NCI-H69 (cell line): ENCODE results near the gene ZSCAN26.

Source experiments
- DNase-seq: peaks from one replicate; lab custom pipeline; 2025; lab: John Stamatoyannopoulos, UW

Gene ZSCAN26

DNA sequence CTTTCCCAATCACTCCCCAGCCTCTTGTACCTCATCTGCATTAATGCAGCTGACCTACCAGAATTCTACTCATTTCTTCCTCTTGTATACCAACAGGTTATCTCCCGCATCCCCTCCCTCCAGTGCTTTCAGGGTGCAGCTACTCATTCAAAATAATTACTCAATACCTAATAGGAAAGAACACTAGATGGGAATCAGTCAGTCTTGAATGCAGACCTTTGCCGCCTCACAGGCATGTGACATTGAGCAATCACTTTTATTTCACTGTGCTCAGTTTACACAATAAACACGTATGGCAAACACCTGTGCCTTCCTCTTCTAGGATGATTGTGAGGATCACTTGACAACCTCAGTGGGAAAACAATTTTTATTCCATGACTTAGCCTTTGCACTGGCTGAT lies 55.7 kb downstream of the ZSCAN26 start:
- no peak for DNase-seq

DNA sequence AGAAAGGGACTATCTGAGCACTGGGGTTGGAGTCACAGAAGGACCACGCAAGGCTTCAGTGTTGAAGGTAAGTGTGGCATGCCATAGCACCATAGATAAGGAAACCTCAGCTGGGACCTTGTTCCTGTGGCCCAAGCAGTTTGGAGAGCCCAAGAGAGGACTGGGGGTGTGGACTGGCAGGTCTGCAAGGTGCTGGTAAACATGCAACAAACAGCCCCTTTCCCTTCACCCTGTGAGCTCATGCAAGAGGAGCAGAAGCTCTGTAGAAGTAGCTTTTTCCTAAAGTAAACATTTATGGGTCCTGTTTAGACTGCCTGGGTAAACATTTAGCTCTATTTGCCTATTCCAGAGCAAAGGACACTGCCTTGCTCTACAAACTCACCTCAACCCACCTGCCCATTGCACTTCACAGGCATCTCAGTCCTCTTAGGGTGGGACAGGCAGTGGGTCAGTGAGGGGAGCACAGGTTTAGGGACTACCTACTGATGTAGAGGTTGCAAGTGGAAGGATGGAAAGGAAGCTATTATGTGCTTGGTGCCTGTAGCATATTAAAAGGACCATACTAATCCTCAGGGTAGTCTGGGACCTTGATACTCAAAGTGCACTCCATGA lies 57.0 kb downstream of the ZSCAN26 start:
- no peak for DNase-seq

DNA sequence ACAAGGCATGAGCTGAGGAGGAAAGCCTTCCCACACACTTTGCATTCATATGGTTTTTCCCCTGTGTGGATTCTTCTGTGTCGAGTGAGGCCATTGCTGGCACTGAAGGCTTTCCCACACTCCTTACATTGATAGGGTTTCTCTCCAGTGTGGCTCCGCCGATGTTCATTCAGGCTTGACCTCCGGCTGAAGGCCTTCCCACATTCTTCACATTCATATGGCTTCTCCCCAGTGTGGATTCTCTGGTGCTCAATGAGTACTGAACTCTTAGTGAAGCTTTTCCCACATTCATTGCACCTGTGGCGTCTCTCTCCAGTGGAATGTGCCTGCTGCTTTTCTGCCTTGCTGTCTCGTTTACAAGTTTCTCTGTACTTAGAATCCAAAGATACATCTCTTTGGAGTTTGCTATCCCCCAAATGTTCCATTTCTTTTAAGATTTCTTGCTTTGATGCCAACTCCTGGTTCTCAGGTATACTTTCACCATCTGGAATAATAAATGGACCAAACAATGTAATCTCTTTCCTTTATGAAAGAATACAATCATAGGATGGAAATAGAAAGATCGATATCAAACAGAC lies 59.5 kb downstream of the ZSCAN26 start:
- no peak for DNase-seq
